Measurements from ENCODE around the gene PIK3R2.

GRCh38 chr19:18208098-18208951, 55.4 kb downstream of the PIK3R2 start:
- peak; percentile 28 to 71 for TF ChIP-seq CTCF (conservative IDR thresholded peaks at IDR 0.05 in 1 of 2, IDR thresholded peaks at IDR 0.05 in 1 of 2; ENCODE audit: extremely low read depth in 1 of 2, insufficient read depth in 1 of 2, low read depth in 1 of 2, low read length in 2 of 2)
- TF ChIP-seq EZH2 (IDR thresholded peaks at IDR 0.05; ENCODE audit: borderline replicate concordance, low read length), result no peak

Measured in mammary epithelial cell (primary cell).